Sigmoid colon (tissue), 7 donors: ENCODE data around the gene NACA2. TPM values are rescaled to one million over a fixed set of nuclear protein-coding genes. Genes with fewer than 3 reads are reported as not detected.

Experiments used
- DNase-seq: peaks from one replicate; pipeline ENCODE4 v3.0.0-alpha.2; 2019
- H3K27ac ChIP-seq, 4 donors: fragments of 200-600 bp; sonication (generic); one replicate each; pipeline ENCODE4 v1.5.1; 2016 to 2019; ENCODE audit warnings: mild to moderate bottlenecking in 1 of 4
- H3K27me3 ChIP-seq, 3 donors: fragments of 200-600 bp; sonication (generic); one replicate each; pipeline ENCODE4 v1.5.1; 2019; ENCODE audit warnings: mild to moderate bottlenecking in 1 of 3
- H3K36me3 ChIP-seq, 4 donors: fragments of 200-600 bp; sonication (generic); one replicate each; pipeline ENCODE4 v1.5.1; 2016 to 2019
- H3K4me1 ChIP-seq, 4 donors: fragments of 200-600 bp; sonication (generic); one replicate each; pipeline ENCODE4 v1.5.1; 2017 to 2019
- H3K4me3 ChIP-seq, 4 donors: fragments of 200-600 bp; sonication (generic); one replicate each; pipeline ENCODE4 v1.5.1; 2017 to 2019; ENCODE audit warnings: mild to moderate bottlenecking in 2 of 4, moderate library complexity in 1 of 4
- H3K9me3 ChIP-seq, 4 donors: fragments of 200-600 bp in 3 of 4; sonication (generic) in 3 of 4; one replicate each; pipeline versions ENCODE4 v1.5.1 to v1.6.1; 2013 to 2019
- EP300 ChIP-seq, 4 donors: sonication (generic); formaldehyde crosslinking; IDR thresholded peaks; one replicate each; pipeline ENCODE4 v1.6.1; 2017; ENCODE audit warnings: antibody characterized with exemption in 4 of 4
- POLR2A ChIP-seq, 2 donors: fragments of 450-650 bp; IDR thresholded peaks; one replicate each; pipeline ENCODE4 v1.6.1; 2016; ENCODE audit warnings: antibody characterized with exemption in 2 of 2, mild to moderate bottlenecking in 2 of 2, moderate library complexity in 2 of 2
- POLR2AphosphoS5 ChIP-seq, 4 donors: sonication (generic); formaldehyde crosslinking; IDR thresholded peaks; one replicate each; pipeline ENCODE4 v1.6.1; 2017; ENCODE audit warnings: antibody characterized with exemption in 4 of 4
- WGBS, 2 donors: extraction: QIAGEN DNeasy Blood & Tissue Kit; methylation state at CpG; one replicate each; pipeline ENCODE4 v1.1.7; 2013; 5-methylcytosine and 5-hydroxymethylcytosine counted together
- intact Hi-C: fragments of 100-400 bp; cut with DNase I; formaldehyde crosslinking; loops from one replicate; pipeline ENCODE4 v1.15.1; 2023
- polyA plus RNA-seq, 3 donors: library from polyadenylated mRNA; stranded (reverse); fragments of 200-250 nt; gene quantifications; one replicate each; pipeline ENCODE4 v1.2.3, GENCODE V29; 2013
- total RNA-seq, 4 donors: library from RNA; depleted of rRNA; stranded (reverse); fragments of >200 nt; gene quantifications; one replicate each; pipeline ENCODE4 v1.1.0, GENCODE V29; 2016
- TF ChIP-seq, protein P1 (sequence below), 4 experiments: fragments of 450-650 bp in 3 of 4; fragments of 200-600 bp in 1 of 4; IDR thresholded peaks; one replicate each; pipeline ENCODE4 v1.5.1; 2016 to 2019; ENCODE audit warnings: antibody characterized with exemption in 4 of 4, mild to moderate bottlenecking in 3 of 4, moderate library complexity in 2 of 4
- donor health status: healthy with polysubstance abuse.
- donor health status: Bipolar disorder and iron deficiency.
- donor health status: healthy.

Gene NACA2
- total and polyA plus RNA-seq, 7 donors: not detected

DNA sequence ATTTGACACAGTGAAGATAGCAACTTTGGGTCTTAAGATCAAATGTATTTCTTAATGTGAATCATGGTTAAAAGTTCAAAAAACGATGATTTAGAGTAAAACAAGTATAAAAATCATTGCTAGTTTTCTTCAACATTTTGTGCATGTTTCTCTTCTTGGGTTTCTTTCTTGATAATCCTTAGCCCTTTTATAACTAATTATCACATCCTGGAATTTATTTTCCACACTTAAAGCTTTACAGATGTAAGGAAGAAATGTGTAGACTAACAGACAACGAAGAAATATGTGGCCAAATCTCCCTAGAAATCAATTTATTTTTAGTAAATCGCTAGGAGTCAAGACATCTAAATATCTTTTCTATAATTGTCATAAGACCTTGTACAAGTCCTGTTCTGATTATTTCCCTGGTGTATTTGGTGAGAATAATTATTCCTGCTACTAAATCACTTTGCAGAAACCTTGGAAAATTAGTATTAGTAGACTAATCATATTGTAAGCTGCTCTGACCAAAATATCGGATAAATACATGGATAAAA is 4.9 kb downstream of the NACA2 start:
- intact Hi-C loops: no loop called here
- H3K27me3 ChIP-seq: no peaks in the 10 kb centered on the region
- 87 to 91% methylated on average over 4 of the region's 4 CpGs for WGBS, 2 donors

DNA sequence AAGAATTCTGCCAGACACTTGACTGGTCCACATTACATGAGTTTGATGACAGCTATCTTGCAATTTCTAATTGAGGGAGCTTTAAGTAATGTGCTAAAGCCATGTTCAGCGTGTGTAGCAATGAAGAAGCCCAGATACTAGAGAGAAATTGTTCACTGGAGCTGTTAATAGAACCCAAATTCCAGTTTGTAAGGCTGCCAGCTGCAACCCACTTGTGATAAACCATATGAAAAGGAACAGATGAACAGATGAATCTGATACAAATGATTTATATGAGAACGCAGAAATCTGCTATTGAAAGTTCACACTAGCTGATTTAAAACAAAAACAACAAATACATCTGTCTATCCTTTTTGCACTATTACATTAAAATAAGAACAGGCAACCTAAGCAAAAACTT is 6.2 kb downstream of the NACA2 start:
- TF ChIP-seq, protein P1, sequence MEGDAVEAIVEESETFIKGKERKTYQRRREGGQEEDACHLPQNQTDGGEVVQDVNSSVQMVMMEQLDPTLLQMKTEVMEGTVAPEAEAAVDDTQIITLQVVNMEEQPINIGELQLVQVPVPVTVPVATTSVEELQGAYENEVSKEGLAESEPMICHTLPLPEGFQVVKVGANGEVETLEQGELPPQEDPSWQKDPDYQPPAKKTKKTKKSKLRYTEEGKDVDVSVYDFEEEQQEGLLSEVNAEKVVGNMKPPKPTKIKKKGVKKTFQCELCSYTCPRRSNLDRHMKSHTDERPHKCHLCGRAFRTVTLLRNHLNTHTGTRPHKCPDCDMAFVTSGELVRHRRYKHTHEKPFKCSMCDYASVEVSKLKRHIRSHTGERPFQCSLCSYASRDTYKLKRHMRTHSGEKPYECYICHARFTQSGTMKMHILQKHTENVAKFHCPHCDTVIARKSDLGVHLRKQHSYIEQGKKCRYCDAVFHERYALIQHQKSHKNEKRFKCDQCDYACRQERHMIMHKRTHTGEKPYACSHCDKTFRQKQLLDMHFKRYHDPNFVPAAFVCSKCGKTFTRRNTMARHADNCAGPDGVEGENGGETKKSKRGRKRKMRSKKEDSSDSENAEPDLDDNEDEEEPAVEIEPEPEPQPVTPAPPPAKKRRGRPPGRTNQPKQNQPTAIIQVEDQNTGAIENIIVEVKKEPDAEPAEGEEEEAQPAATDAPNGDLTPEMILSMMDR (IDR thresholded peaks at IDR 0.05): no peak
- no peak for TF ChIP-seq EP300 (IDR thresholded peaks at IDR 0.05)
- no peak for TF ChIP-seq POLR2AphosphoS5 (IDR thresholded peaks at IDR 0.05)
- no peak for TF ChIP-seq POLR2A (IDR thresholded peaks at IDR 0.05)
- 83 to 85% methylated on average over 2 of the region's 2 CpGs for WGBS, 2 donors
- Histone ChIP-seq H3K4me3 (no peak overlapping the region), H3K36me3 (no peaks in the 10 kb centered on the region), H3K4me1 (no peaks in the 10 kb centered on the region), H3K27me3 (no peaks in the 10 kb centered on the region), H3K9me3 (no peaks in the 10 kb centered on the region), H3K27ac (no peak overlapping the region)
- intact Hi-C loops: no loop called here
- DNase-seq: no peak

More for the DNA sequence above, 4.9 kb downstream of the NACA2 start:
- no peaks in the 10 kb centered on the region for H3K9me3 ChIP-seq
- H3K27ac ChIP-seq: no peak overlapping the region
- no peak for DNase-seq
- TF ChIP-seq, protein P1 (IDR thresholded peaks at IDR 0.05): no peak
- no peak for TF ChIP-seq POLR2A (IDR thresholded peaks at IDR 0.05)
- TF ChIP-seq POLR2AphosphoS5 (IDR thresholded peaks at IDR 0.05): no peak
- no peak for TF ChIP-seq EP300 (IDR thresholded peaks at IDR 0.05)
- H3K4me3 ChIP-seq: no peak overlapping the region
- no peaks in the 10 kb centered on the region for H3K36me3 ChIP-seq
- no peaks in the 10 kb centered on the region for H3K4me1 ChIP-seq

DNA sequence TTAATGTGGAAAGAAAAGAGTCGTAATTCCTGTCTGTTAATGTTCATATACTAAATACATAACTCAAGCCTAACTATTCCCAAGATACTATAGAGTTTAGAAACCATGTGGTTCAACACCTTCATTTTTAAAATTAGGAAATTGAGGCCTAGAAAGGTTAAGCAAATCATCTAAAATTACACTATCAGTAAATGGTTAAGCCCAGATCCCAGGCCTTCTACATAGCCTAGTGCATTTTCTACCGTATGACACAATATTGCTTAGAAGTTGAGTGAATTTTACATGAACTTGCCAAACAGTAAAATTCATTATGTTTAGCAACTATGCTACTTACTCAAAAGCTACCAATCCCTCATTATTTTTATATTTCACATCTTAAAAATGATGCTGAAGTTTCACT is 6.8 kb downstream of the NACA2 start:
- Histone ChIP-seq H3K9me3 (no peaks in the 10 kb centered on the region), H3K36me3 (no peaks in the 10 kb centered on the region), H3K27ac (no peak overlapping the region), H3K4me3 (no peak overlapping the region), H3K27me3 (no peaks in the 10 kb centered on the region), H3K4me1 (no peaks in the 10 kb centered on the region)
- WGBS, 2 donors: 55 to 87% methylated on average over 2 of the region's 2 CpGs
- TF ChIP-seq EP300 (IDR thresholded peaks at IDR 0.05) (no peak), POLR2A (IDR thresholded peaks at IDR 0.05) (no peak), POLR2AphosphoS5 (IDR thresholded peaks at IDR 0.05) (no peak)
- TF ChIP-seq, protein P1 (IDR thresholded peaks at IDR 0.05): no peak
- intact Hi-C loops: no loop called here
- no peak for DNase-seq

DNA sequence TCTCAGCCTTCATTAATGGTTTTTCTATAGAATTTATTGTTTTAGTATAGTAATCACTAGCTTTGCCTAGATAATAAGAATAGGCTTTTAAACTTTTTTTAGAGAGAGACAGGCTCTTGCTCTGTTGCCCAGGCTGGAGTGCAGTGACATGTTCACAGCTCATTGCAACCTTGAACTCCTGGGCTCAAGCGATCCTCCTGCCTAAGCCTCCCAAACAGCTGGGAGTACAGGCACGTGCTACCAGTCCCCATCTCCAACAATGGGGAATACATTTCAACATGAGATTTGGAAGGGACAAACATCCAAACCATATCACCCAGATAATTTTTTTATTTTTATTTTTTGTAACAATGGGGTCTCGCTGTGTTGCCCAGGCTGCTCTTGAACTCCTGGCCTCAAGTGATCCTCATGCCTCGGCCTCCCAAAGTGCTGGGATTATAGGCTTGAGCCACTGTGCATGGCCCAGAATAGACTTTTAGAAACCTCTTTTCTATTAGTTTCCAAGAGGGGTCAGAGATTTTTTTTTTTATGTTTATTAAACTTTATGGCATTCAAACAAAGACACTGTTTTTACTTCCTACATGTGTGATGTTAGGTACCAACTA is 7.3 kb downstream of the NACA2 start:
- TF ChIP-seq POLR2A (IDR thresholded peaks at IDR 0.05) (no peak), EP300 (IDR thresholded peaks at IDR 0.05) (no peak), POLR2AphosphoS5 (IDR thresholded peaks at IDR 0.05) (no peak)
- TF ChIP-seq, protein P1 (IDR thresholded peaks at IDR 0.05): no peak
- DNase-seq: no peak
- intact Hi-C loops: no loop called here

DNA sequence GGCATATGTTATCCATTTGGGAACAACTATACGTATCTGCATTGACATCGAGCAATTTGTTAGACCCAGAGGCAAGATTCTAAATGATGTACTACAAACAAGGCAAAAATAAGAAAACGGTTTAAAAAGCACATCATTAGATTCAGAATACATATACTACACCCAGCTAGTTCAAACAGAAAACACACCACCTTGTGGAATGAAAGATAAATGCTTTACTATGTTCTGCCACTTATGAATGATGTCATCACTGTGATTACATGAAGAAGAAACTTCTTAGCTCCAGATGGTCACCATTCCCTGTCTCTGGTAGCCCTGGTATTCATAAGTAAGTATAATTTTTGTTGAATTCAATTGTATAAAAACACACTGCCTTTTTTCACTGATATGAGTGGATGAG is 7.8 kb downstream of the NACA2 start:
- Histone ChIP-seq H3K4me3 (no peak overlapping the region), H3K27me3 (no peaks in the 10 kb centered on the region), H3K27ac (no peak overlapping the region), H3K9me3 (no peaks in the 10 kb centered on the region), H3K36me3 (no peaks in the 10 kb centered on the region), H3K4me1 (no peaks in the 10 kb centered on the region)
- DNase-seq: no peak
- no peak for TF ChIP-seq POLR2A (IDR thresholded peaks at IDR 0.05)
- no peak for TF ChIP-seq POLR2AphosphoS5 (IDR thresholded peaks at IDR 0.05)
- no peak for TF ChIP-seq EP300 (IDR thresholded peaks at IDR 0.05)
- TF ChIP-seq, protein P1 (IDR thresholded peaks at IDR 0.05): no peak
- intact Hi-C loops: no loop called here
- WGBS, 2 donors: 49 to 75% methylated on average over 3 of the region's 3 CpGs

More for the DNA sequence above, 7.3 kb downstream of the NACA2 start:
- no peak overlapping the region for H3K4me3 ChIP-seq
- no peaks in the 10 kb centered on the region for H3K4me1 ChIP-seq
- H3K27me3 ChIP-seq: no peaks in the 10 kb centered on the region
- no peak overlapping the region for H3K27ac ChIP-seq
- no peaks in the 10 kb centered on the region for H3K9me3 ChIP-seq
- H3K36me3 ChIP-seq: no peaks in the 10 kb centered on the region
- 82 to 88% methylated on average over 4 of the region's 4 CpGs for WGBS, 2 donors
